GM12891 (cell line): ENCODE data around the gene BMP8B.

Experiments
- PAX5 ChIP-seq: IDR thresholded peaks from 2 replicates; pipeline ENCODE4 v1.6.1; 2011; ENCODE audit warnings: low read length, moderate library complexity, mild to moderate bottlenecking; ENCODE audit not compliant: insufficient read depth, severe bottlenecking
- POLR2A ChIP-seq: IDR thresholded peaks from 2 replicates; pipeline ENCODE4 v1.6.1; 2011; ENCODE audit warnings: low read depth, low read length, control low read depth
- POLR2AphosphoS5 ChIP-seq: IDR thresholded peaks from 2 replicates; pipeline ENCODE4 v1.6.1; 2011; ENCODE audit warnings: low read depth, low read length, control low read depth
- POU2F2 ChIP-seq: IDR thresholded peaks from 2 replicates; pipeline ENCODE4 v1.6.1; 2011; ENCODE audit warnings: low read depth, mild to moderate bottlenecking, control low read depth, low read length, moderate library complexity
- SPI1 ChIP-seq: IDR thresholded peaks from 2 replicates; pipeline ENCODE4 v1.6.1; 2011; ENCODE audit warnings: low read depth, low read length, control low read depth
- TAF1 ChIP-seq: IDR thresholded peaks from 2 replicates; pipeline ENCODE4 v1.6.1; 2011; ENCODE audit warnings: low read depth, low read length, control low read depth

DNA sequence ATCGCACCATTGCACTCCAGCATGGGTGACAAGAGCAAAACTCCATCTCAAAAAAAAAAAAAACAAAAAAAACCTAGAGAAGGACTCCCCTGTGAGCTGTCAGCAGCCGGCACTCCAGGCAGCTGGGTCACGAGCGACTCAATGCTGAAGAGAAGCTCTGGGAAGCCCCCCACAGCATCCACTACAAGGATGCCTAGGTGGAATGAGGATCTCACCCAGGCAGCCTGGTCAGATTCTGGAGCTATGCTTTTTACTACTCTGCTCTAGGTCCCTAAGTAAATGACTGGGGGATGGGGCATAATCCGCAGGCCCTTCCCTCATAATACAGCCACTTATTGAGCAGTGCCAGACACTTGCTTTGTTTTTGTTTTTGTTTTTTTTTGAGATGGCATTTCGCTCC is 6.6 kb downstream of the BMP8B start:
- TF ChIP-seq POLR2A = no peak
- no peak for TF ChIP-seq POLR2AphosphoS5
- TF ChIP-seq SPI1 = no peak
- no peak for TF ChIP-seq TAF1
- TF ChIP-seq PAX5 = no peak
- TF ChIP-seq POU2F2 = no peak
